Measurements from ENCODE around the gene DNAH9.

GRCh38 chr17:11925262-11926021 is 327.2 kb downstream of the DNAH9 start:
- TF ChIP-seq POLR2A (IDR thresholded peaks at IDR 0.05) (no peak), CTCF (IDR thresholded peaks at IDR 0.05) (no peak)
